ENCODE results near the gene POU2F3.
A peak's percentile ranks its signal among the peaks of the same experiment; 100 is the strongest.

Gene POU2F3

DNA sequence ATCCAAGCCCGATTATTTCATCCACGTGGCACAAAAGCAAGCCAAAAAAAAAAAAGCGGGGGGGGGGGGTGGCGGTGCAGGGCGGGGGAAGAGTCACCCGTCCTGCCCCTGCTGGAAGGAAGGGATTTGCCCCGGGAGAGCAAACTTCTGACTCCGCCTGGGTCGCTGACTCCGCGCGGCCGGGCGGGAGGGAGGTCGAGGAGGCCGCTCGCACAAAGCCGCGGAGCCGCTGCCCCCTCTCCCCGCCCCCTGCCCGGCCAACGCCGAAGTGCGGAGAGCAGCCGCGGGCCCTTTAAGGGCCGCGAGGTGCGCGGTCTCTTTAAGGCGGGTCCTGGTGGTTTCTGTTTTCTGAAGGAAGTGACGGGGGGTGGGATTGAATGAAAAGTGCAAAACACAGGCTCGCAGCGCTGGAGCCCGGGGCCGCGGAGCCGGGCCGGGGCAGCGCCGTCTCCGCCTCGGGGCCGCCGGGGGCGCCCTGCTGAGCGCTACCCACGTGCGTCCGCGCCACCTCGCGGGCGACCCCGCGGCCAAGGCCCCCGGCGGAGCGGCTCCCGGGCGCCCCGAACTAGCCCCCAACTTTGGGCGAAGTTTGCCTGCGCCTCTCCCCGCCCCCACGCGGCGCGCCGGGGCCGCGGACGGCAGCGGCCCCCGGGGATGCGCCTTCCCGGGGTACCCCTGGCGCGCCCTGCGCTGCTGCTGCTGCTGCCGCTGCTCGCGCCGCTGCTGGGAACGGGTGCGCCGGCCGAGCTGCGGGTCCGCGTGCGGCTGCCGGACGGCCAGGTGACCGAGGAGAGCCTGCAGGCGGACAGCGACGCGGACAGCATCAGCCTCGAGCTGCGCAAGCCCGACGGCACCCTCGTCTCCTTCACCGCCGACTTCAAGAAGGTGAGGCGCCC is 29.1 kb upstream of the POU2F3 start, which contains the start of gene OAF:
Gene OAF, plus strand, starts transcription at position 407 of the 896 bp plus-strand sequence. Its CDS starts 248 bp downstream, at position 655.
- DNase-seq (ENCODE audit: extremely low read depth in 1 of 2, low read depth in 1 of 2) = peak; percentile 30 to 39

DNA sequence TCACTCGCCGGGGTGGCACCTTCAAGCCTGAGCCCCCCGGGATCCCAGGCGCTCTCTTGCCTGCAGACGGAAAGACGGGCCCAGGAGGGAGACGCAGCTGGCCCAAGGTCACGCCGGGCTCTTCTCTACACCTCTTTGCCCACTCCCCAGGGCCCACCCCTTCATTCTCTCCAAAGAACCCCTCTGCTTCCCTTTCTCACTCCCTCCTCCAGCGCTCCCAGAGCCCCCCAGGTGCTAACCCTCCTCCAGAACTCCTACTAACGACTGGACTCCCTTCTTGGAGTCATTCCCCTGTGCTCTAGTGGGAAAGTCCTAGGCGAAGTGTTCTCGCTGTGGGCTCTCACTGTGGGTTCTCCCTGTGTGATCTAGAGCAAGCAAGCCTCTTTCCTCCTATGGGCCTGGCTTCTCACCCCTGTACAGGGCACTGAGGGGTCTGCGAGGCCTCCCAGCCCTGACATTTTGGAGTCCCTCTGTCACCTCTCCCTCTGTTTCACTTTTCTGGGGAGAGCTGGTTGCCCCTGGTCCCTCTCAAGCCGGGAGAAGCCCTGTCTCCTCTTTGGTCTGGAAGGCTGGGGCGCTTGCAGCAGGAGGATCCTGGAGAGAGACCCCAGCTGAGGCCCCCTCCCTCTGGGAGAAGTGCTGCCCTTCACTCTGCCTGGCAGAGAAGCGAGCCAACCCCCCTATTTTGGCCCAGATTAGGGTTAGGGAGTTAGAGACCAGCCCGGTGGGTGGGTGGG is 28.2 kb upstream of the POU2F3 start:
- no peak for DNase-seq (ENCODE audit: extremely low read depth in 1 of 2, low read depth in 1 of 2)

- DNase-seq (ENCODE audit: extremely low read depth in 1 of 2, low read depth in 1 of 2) = no peak
Observed at GRCh38 chr11:120212259-120212878, 27.6 kb upstream of the POU2F3 start.

GRCh38 chr11:120212926-120213325 is 27.0 kb upstream of the POU2F3 start:
- DNase-seq (ENCODE audit: extremely low read depth in 1 of 2, low read depth in 1 of 2) = no peak

GRCh38 chr11:120214581-120214980 is 25.4 kb upstream of the POU2F3 start:
- DNase-seq (ENCODE audit: extremely low read depth in 1 of 2, low read depth in 1 of 2) = no peak

DNA sequence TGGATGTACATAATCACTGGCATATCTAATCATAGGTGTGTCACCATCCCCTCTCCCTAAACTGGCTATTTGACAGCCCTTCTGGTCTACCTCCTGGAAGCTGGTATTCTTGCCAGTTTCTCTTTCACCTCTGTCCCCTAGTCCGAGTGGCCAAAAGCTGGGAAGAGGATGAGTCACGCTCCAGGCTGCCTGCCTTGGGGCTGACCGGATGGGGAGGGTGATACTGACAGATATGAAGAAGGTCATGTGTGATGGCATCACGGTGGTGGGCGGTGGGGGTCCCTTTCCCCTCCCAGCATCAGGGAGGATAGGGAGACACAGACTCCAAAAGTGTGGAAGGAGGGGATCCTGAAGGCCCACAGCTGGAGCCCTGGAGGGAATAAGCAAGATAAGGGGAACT is 24.3 kb upstream of the POU2F3 start:
- no peak for DNase-seq (ENCODE audit: extremely low read depth in 1 of 2, low read depth in 1 of 2)

- DNase-seq (ENCODE audit: extremely low read depth in 1 of 2, low read depth in 1 of 2) = no peak
Observed at GRCh38 chr11:120216426-120217102, 23.4 kb upstream of the POU2F3 start.

DNA sequence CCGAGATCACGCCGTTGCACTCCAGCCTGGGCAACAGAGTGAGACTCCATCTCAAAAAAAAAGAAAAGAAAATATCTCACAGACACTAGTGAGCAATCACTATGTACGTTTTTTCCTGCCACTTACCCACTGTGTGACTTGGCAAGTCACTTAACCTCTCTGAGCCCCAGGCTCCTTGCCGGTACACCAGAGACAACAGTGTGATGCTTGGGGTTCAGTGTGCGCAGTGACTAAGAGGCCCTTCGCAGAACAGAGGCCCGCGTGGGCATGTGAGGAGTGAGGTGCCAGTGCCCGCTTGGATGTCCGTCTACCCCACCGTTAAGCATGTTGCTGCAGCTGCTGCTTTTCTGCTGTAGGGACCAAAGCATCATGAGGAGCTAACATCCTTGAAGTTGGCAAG is 22.4 kb upstream of the POU2F3 start:
- no peak for DNase-seq (ENCODE audit: extremely low read depth in 1 of 2, low read depth in 1 of 2)

DNA sequence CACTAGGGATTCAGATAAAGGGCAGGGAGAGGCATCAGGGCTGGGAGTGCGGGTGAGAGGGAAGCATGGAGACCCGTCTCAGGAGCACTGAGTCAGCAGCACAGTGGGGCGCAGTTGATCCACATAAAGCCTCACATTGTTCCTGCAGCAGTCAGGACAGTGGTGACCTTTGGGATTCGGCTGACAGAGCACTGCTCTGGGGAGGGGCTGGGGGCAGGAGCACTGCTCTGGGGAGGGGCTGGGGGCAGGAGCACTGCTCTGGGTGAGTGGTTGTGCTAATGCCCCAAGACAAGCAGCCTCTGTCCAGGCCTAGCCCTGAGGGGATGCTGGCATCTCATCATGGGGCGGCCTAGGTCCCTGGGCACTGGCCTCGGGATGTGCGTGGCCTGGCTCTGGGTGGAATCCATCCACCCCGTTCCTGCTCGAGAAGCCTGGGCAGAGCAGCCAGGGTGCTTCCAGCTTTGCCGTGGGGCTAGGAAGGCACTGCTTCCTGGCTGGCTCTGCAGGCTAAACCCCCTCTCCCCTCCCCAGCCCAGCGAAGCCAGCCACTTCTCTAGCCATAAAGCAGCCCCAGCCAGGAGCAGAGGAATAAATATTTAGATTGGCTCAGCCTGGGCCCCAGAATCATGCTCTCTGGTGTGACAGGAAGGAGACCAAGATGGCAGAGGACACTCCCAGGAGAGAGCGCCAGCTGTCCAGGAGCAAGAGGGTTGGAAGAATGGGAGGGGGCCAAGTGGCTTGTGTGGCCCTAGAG is 21.8 kb upstream of the POU2F3 start:
- no peak for DNase-seq (ENCODE audit: extremely low read depth in 1 of 2, low read depth in 1 of 2)

GRCh38 chr11:120218695-120219033 is 21.3 kb upstream of the POU2F3 start:
- DNase-seq (ENCODE audit: extremely low read depth in 1 of 2, low read depth in 1 of 2) = no peak

- DNase-seq (ENCODE audit: extremely low read depth in 1 of 2, low read depth in 1 of 2) = no peak
Observed at GRCh38 chr11:120219232-120219937, 20.6 kb upstream of the POU2F3 start.

GRCh38 chr11:120219938-120220746 is 19.8 kb upstream of the POU2F3 start:
- no peak for DNase-seq (ENCODE audit: extremely low read depth in 1 of 2, low read depth in 1 of 2)

- no peak for DNase-seq (ENCODE audit: extremely low read depth in 1 of 2, low read depth in 1 of 2)
Observed at GRCh38 chr11:120220747-120221037, 19.2 kb upstream of the POU2F3 start.

DNA sequence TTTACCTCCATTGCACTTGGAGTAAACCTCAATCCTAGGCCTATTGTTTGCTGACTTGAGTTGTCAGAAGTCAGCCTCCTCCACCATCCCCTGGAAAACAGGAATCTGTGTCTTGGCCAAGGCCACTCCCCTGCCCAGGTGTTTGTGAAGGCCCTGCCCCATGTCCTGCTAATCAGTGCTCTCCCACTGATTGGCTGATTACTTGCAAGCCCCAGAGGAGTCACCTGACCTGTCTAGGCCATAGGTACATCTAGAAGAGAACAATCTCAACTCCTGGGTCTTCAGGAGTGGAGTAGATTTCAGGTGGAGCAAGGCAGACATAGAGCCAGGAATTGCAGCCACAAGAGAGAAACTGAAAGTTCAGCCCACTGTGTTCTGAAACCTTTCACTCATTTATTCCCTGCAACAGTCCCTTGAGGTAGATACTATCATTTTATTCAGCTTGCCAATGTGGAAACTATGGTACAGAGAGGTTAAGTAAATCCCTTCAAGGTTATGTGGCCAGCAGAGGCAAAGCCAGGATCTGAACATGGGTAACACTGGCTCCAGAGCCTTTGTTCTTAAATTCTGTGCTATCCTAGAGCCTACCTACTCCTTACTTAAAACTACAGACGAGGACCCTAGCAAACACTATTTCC is 18.7 kb upstream of the POU2F3 start:
- DNase-seq (ENCODE audit: extremely low read depth in 1 of 2, low read depth in 1 of 2) = no peak

GRCh38 chr11:120222916-120223315 is 17.0 kb upstream of the POU2F3 start:
- DNase-seq (ENCODE audit: extremely low read depth in 1 of 2, low read depth in 1 of 2) = no peak

GRCh38 chr11:120223793-120224192 is 16.1 kb upstream of the POU2F3 start:
- DNase-seq (ENCODE audit: extremely low read depth in 1 of 2, low read depth in 1 of 2) = no peak

DNA sequence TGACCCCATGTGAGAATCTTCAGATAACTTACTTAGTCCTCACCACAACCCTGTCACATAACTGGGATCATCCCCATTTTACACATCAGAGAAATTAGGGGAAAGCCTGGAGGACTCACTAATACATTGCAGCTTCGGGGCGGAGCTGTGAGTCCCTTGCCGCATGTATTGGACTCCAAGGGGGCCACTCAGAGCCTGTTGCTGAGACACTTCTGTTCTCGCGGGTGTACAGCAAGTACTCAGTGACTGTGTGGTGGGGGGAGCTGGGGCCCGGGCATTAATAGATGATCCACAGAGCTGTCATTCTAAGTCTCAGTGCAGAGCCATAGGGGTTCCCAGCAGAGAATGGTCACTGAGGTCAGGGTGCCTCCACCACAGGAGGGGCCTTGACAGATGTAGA is 15.6 kb upstream of the POU2F3 start:
- no peak for DNase-seq (ENCODE audit: extremely low read depth in 1 of 2, low read depth in 1 of 2)

- no peak for DNase-seq (ENCODE audit: extremely low read depth in 1 of 2, low read depth in 1 of 2)
Observed at GRCh38 chr11:120224972-120225909, 14.7 kb upstream of the POU2F3 start.

Data from stimulated activated CD8-positive, alpha-beta memory T cell treated with anti-CD3 and anti-CD28 coated beads, Interleukin-7, amount 100 ng/mL, for 48 hours (primary cell).